GM12874 (cell line): ENCODE data around the gene NHSL2.

Source experiments
- TF ChIP-seq, protein P1 (sequence below): IDR thresholded peaks from 2 replicates; pipeline ENCODE4 v1.5.1; 2011; ENCODE audit warnings: low read depth, mild to moderate bottlenecking, control low read depth, low read length, moderate library complexity; ENCODE audit not compliant: insufficient read depth

NHSL2 gene

DNA sequence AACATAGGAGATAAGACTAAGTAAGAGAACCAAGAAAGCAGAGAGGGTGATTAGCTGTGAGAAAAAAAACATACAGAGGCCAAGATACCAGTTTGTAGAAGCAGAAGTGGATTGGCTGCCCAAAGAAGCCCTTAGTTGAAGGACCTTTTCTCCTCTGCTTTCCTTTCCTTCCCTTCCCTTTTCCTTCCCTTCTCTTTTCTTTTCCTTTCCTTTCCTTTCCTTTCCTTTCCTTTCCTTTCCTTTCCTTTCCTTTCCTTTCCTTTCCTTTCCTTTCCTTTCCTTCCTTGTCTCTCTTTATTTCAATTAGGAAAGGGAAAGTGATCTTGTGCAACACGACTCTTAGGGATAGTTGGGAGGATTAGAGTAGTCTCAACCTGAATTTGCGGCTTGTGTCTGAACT lies 128.2 kb downstream of the NHSL2 start:
- TF ChIP-seq, protein P1, sequence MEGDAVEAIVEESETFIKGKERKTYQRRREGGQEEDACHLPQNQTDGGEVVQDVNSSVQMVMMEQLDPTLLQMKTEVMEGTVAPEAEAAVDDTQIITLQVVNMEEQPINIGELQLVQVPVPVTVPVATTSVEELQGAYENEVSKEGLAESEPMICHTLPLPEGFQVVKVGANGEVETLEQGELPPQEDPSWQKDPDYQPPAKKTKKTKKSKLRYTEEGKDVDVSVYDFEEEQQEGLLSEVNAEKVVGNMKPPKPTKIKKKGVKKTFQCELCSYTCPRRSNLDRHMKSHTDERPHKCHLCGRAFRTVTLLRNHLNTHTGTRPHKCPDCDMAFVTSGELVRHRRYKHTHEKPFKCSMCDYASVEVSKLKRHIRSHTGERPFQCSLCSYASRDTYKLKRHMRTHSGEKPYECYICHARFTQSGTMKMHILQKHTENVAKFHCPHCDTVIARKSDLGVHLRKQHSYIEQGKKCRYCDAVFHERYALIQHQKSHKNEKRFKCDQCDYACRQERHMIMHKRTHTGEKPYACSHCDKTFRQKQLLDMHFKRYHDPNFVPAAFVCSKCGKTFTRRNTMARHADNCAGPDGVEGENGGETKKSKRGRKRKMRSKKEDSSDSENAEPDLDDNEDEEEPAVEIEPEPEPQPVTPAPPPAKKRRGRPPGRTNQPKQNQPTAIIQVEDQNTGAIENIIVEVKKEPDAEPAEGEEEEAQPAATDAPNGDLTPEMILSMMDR, result no peak

DNA sequence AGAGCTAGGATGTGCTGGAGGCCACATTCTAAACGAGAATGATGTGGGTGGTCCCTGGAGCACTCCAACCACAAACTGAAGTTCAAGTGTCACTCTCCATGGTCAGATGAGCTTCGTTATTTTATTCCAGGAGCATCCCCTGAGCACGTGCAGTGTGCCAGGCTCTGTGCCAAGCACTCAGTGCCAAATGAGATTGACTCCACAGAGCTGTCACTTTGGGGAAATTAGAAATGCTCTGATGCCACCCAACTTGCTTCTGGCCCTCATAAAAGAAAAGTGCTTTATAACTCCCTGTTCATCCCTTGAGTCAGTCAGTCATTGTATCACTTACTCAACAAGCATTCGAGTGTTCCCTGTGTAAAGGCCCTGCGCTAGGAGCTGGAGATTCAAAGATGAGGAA lies 129.9 kb downstream of the NHSL2 start:
- TF ChIP-seq, protein P1, result no peak

DNA sequence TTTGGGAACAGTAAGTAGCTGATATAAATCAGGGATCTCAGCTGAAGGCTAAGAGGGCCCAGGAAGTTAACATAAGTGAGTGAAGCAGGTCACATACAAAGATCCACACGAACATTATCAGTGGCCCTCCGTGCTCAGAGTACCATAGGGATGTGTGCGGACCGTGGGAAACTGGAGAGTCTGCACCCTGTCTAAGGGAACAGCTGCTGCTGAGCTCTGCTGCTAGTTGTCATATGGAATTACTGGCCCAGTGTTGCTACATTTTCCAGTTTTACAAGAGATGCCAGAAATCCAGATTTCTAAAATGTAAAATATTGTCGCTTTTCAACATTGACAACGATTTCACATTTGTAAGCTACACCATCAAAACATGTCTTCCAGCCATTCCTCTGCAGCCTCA lies 130.5 kb downstream of the NHSL2 start:
- TF ChIP-seq, protein P1, result no peak

DNA sequence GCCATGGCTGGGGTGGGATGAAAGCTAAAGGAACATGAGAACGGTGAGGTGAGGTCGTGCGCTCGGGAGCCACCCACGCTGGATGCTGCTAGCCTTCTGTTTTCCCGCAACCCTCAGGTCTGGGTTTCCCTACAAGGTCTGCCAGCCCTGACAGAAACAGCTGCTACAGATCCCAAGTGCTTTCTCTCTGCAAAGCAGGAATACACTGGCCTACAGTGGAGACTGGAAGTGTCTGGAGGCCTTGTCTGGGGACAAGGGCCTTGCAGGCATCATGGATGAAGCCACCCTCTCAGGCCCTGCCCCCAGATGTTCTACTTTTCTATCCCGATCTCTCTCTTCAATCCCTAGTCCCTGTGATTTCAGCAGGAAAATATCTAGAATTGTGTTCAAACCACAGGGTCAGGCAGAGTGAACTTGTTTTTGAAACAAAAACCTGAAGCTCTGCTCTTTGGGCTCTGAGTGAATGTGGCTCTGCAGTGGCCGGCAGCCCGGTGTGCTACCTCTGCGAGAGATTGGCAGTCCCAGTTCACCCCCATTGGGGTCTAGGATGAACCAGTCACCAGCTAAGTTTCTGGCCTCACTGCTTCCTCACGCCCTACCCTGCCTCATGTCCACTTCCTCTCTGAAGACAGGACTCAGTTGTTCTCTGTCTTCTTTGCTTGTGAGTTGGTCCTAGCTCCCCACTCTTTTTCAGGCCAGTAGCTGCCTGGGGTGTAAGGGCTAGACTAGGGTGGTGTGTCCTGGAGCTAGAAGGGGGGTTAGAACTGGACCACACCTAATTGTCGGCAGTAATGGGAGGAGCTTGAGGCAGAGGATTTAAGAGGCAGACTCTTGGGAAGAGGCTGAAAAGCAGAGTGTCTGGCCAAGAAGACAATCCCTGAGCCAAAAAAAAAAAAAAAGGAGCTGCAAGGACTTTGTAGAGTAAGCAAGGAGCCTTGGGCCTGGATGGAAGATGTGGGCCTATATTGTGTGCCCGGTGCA lies 131.5 kb downstream of the NHSL2 start:
- TF ChIP-seq, protein P1, result no peak

DNA sequence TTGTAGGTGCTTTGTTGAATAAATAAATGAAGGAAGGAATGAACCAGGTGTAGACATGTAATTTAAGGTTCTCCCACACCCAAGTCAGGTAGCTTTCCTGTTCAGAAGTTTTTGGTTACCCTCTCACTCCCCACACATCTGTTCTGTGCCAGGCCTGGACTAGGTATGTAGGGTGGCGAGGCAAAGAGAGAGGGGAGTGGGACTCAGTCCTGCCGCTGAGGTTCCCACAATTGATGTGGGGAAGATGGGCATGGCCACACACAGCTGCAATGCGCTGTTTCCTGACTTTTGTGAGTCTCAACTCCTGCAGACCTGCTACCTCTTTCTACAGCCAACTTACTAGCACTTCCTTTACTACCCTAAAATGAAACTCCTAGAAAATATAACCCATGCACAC lies 132.2 kb downstream of the NHSL2 start:
- TF ChIP-seq, protein P1, result no peak

DNA sequence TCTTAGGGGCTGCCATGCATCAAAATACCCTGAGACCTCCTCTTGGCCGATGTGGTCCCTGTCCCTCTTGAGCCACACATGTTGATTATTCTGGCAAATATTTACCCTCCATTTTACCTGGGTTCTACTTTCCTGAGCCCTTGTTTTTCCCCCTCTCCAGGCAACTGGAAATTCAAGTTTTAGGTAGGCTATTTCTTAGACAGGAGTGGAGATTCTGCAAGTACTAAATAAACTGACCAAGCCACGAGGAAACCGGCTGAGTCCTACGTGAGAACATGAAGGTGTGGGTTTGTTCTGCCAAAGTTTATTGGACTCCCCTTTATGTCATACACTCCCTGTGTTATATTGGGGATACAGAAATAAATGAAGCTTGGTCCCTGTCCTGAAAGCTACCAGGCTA lies 133.0 kb downstream of the NHSL2 start:
- TF ChIP-seq, protein P1, result no peak

DNA sequence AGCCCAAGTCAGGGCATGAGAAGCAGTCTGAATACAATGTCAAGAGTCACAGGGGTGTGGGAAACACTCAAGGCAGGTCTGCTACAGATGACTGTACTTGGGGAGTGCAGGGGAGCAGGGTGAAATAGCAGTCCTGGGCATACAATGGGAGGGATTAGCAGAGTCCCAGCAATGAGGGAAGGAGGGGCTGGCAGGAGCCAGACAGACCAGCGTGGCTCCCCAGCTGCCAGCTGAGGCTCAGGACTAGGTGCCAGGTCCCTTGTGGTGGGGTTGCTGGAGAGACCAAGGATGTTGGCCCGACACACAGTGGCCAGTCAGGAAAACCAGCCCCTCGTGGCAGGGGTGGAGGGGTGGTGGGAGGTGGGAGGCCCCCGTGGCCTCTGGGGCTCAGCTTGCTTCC lies 134.5 kb downstream of the NHSL2 start:
- TF ChIP-seq, protein P1, result no peak
